SH-SY5Y (cell line): ENCODE results near the gene ETS2.

Experiments
- GATA2 ChIP-seq: IDR thresholded peaks from 2 replicates; pipeline ENCODE4 v1.6.1; 2011; ENCODE audit warnings: mild to moderate bottlenecking, low read depth, low read length
- GATA3 ChIP-seq: IDR thresholded peaks from 2 replicates; pipeline ENCODE4 v1.6.1; 2011; ENCODE audit warnings: low read depth, mild to moderate bottlenecking, low read length, moderate library complexity

- TF ChIP-seq GATA2 (no peak), GATA3 (no peak)
Measured at GRCh38 chr21:38818325-38818723, 12.6 kb downstream of the ETS2 start.
